ENCODE results near the gene IMMP2L.

DNA sequence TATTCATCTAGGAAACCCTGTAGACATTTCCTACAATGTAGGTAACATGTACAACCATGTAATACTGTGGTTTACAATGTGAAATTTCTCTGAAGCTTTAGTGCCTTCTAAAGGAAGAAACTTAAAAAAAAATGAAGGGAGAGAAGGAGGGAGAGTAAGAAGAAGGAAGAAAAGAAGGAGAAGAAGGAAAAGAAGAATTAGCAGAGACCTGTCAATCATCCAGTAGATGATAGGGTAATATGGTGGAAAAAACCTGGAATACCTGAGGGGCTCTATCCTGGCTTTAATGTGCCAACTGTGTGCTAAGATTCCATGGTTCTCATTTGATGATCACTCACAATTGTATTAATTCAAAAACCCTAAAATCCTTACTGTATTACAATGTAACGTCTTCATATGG is 474.0 kb downstream of the IMMP2L start:
- TF ChIP-seq, protein P1, sequence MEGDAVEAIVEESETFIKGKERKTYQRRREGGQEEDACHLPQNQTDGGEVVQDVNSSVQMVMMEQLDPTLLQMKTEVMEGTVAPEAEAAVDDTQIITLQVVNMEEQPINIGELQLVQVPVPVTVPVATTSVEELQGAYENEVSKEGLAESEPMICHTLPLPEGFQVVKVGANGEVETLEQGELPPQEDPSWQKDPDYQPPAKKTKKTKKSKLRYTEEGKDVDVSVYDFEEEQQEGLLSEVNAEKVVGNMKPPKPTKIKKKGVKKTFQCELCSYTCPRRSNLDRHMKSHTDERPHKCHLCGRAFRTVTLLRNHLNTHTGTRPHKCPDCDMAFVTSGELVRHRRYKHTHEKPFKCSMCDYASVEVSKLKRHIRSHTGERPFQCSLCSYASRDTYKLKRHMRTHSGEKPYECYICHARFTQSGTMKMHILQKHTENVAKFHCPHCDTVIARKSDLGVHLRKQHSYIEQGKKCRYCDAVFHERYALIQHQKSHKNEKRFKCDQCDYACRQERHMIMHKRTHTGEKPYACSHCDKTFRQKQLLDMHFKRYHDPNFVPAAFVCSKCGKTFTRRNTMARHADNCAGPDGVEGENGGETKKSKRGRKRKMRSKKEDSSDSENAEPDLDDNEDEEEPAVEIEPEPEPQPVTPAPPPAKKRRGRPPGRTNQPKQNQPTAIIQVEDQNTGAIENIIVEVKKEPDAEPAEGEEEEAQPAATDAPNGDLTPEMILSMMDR (IDR thresholded peaks at IDR 0.05): no peak
- TF ChIP-seq POLR2A (IDR thresholded peaks at IDR 0.05) (no peak), EP300 (IDR thresholded peaks at IDR 0.05) (no peak)
